MV-4-11 (cell line): ENCODE data around the gene PDE4D.

Experiments used
- DNase-seq: peaks from one replicate; lab custom pipeline; 2025; lab: John Stamatoyannopoulos, UW

The PDE4D gene

GRCh38 chr5:59516161-59516560 is 377.4 kb downstream of the PDE4D start:
- no peak for DNase-seq

- DNase-seq = no peak
Observed at GRCh38 chr5:59506285-59506877, 387.1 kb downstream of the PDE4D start.

- no peak for DNase-seq
Observed at GRCh38 chr5:59504043-59504442, 389.5 kb downstream of the PDE4D start.

DNA sequence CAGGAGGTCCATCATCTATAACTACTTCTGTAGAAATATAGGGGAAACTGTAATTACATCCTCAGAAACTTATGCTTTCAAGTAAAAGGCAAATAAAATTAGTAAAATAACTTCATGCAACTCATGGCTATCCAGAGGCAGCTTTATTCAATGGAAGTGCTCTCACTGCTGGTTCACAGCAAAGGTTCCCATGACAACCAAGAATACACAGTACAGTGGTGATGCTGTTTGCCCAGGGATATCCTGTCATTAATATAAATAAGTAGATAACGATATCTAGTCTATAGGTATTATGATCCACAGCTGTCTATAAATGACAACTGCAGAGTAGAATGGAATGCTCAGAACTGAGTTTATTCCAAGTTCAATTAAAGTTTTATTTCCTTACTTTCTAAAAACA is 390.3 kb downstream of the PDE4D start:
- DNase-seq = no peak

- DNase-seq = no peak
Observed at GRCh38 chr5:59501316-59501715, 392.2 kb downstream of the PDE4D start.

- DNase-seq = no peak
Observed at GRCh38 chr5:59500014-59500413, 393.5 kb downstream of the PDE4D start.

- DNase-seq = no peak
Observed at GRCh38 chr5:59497207-59497606, 396.3 kb downstream of the PDE4D start.

GRCh38 chr5:59496524-59497134 is 396.9 kb downstream of the PDE4D start:
- peak; percentile 3 for DNase-seq

DNA sequence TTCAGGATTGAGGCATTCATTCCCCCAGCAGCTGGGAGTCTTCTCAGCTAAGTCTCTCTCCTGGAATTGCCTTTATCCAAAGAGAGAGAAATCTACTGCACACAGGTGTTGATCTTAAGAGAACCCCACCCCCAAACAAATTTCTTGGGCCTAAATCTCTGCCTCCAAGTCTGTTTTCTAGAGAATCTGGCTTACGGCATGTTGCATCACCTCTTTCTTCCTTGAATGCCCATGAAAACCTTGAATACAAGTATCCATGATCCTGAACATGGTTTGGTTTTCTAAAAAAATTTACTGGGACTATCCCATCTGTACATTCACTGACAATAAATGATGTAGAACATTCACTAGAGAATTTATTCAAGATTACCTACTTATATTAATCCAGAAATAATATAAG is 401.6 kb downstream of the PDE4D start:
- no peak for DNase-seq

- DNase-seq = no peak
Observed at GRCh38 chr5:59489551-59489950, 404.0 kb downstream of the PDE4D start.

- no peak for DNase-seq
Observed at GRCh38 chr5:59487772-59488729, 405.5 kb downstream of the PDE4D start.

DNA sequence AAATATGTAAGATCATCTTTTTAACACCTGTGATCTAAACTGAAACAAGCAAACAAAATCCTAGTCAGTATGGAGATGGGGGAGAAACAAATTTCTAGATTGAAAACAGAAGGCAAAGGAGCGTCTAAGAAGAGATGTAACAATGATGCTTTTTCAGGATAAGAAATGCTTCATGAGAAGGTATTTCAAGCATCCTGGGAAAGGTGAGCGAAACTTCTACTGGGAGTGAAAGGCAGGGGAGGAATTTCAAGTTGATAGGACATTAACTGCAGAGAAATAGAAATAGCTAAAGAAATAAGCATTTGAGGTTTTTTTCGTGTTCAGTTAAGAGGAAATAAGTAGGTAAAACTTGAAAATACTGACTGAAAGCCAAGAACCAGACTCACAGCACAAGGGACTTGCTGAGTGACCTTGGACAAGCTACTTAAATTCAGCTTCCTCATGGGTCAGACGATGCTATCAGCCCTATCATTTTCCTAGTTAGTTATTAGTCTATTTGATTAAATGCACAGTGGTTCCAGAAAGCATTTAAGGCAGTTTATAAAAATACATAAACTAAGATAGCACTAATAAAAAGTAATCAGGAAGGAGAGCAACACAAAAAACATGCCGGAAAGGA is 406.3 kb downstream of the PDE4D start:
- no peak for DNase-seq

DNA sequence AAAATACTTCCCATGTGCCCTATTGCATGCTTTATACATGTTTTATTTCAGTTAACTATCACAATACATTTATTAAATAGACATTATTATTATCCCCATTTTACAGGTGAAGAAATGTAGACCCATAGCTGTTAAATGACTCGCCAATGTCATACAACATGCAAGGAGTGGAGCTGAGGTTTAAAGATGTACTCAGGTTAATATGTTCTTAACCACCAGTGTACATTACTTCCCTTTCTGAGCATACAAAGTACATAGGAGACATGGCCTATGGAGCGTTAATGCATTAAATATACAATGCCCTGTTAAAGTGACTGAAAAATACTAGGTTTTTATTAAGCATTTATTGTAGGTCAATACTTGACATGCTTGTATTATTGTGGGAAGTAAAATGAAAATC is 407.0 kb downstream of the PDE4D start:
- DNase-seq = no peak

- no peak for DNase-seq
Observed at GRCh38 chr5:59485629-59486439, 407.7 kb downstream of the PDE4D start.

GRCh38 chr5:59485107-59485506 is 408.4 kb downstream of the PDE4D start:
- no peak for DNase-seq

GRCh38 chr5:59484618-59485017 is 408.9 kb downstream of the PDE4D start:
- no peak for DNase-seq

GRCh38 chr5:59483971-59484472 is 409.5 kb downstream of the PDE4D start:
- DNase-seq = no peak

- DNase-seq = no peak
Observed at GRCh38 chr5:59479086-59479485, 414.4 kb downstream of the PDE4D start.

- no peak for DNase-seq
Observed at GRCh38 chr5:59474324-59474723, 419.2 kb downstream of the PDE4D start.

- no peak for DNase-seq
Observed at GRCh38 chr5:59473611-59474010, 419.9 kb downstream of the PDE4D start.

DNA sequence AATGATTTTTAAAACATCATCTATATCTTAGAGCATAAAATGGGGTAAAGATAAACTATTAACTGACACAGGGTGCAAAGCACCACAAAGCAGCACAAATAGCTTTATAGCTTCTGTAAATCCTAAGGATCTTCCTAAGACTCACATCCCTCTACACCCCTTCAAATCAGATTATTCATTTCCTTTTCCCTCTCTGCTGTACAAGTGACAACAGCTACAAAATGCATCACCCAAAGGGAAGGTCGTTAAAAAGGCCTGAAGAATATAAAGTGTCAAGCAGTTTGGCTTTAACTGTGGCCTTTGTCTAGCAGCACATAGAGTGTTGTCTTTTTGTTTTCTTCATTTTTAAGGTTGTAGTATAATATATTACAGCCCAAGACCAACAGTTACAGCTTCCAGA is 422.1 kb downstream of the PDE4D start:
- no peak for DNase-seq

DNA sequence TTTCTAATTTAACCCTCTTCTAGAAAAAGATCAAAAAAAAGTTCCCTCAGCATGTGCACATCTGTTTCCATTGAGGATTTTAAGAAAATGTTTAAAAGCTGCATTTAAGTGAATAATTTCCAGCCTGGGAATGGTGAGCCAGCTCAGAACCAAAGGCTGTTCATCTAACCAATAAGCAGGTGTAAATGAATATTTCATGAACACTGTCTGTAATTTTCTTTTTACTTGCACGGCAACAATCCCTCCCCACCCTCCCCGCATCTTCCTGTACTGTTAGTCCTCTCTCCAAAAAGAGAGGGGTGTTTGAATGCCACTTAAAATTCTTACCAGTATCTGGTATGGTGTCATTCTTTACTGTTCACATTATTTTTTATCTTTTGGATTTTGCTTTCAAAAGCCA is 425.6 kb downstream of the PDE4D start:
- DNase-seq = no peak
